Endothelial cell of umbilical vein (primary cell): ENCODE data around the gene IL36RN. TPM values are rescaled to one million over a fixed set of nuclear protein-coding genes. Genes with fewer than 3 reads are reported as not detected.

ENCODE experiments used
- BruUV-seq: library from RNA; stranded (reverse); fragments of 400-500 nt; replicated peaks from 2 replicates; lab custom pipeline; 2021; lab: Mats Ljungman, UMichigan
- CTCF ChIA-PET: fragments of 300-600, 350-600 bp; sonication (Branson Sonifier 250); formaldehyde crosslinking; loops from one replicate; lab custom pipeline; 2021; ENCODE audit warnings: antibody characterized with exemption, inconsistent platforms; lab: Charles Lee
- POLR2A ChIA-PET: fragments of 300-600, 350-600 bp; sonication (Branson Sonifier 250); formaldehyde crosslinking; loops from one replicate; lab custom pipeline; 2021; ENCODE audit warnings: antibody characterized with exemption, inconsistent platforms; lab: Charles Lee
- DNase-seq: peaks from one replicate; pipeline ENCODE4 v3.0.0-alpha.2; 2011; ENCODE audit warnings: low read depth, low spot score
- FAIRE-seq: peaks from 2 replicates; lab custom pipeline; 2011; peaks lifted over from hg19 to GRCh38; lab: Jason Lieb, UNC
- H2AFZ ChIP-seq: 2 replicates; pipeline ENCODE4 v1.6.0; 2012; ENCODE audit warnings: low read depth, low read length, control low read depth, inconsistent platforms
- H3K27ac ChIP-seq: 2 replicates; pipeline ENCODE4 v1.5.1; 2011; ENCODE audit warnings: low read depth, mild to moderate bottlenecking, control low read depth, low read length, moderate library complexity; ENCODE audit not compliant: insufficient read depth
- H3K27me3 ChIP-seq, 2 experiments: 2 replicates each; pipeline versions ENCODE4 v1.6.0 to v1.6.1; 2011; ENCODE audit warnings: low read length in 2 of 2, mixed read lengths in 1 of 2; ENCODE audit not compliant: control insufficient read depth in 2 of 2, insufficient read depth in 2 of 2
- H3K36me3 ChIP-seq, 2 experiments: 2 replicates in 1 of 2; 3 replicates in 1 of 2; pipeline ENCODE4 v1.5.1; 2011; ENCODE audit warnings: low read length in 2 of 2, mild to moderate bottlenecking in 1 of 2, moderate library complexity in 1 of 2; ENCODE audit not compliant: control insufficient read depth in 2 of 2, insufficient read depth in 2 of 2; ENCODE audit errors: extremely low read depth in 1 of 2
- H3K4me1 ChIP-seq: 3 replicates; pipeline ENCODE4 v1.5.1; 2011; ENCODE audit warnings: mild to moderate bottlenecking, low read length; ENCODE audit not compliant: control insufficient read depth, insufficient read depth; ENCODE audit errors: extremely low read depth
- H3K4me2 ChIP-seq: 2 replicates; pipeline ENCODE4 v1.6.1; 2011; ENCODE audit warnings: low read length, control low read depth, mixed read lengths; ENCODE audit not compliant: insufficient read depth
- H3K4me3 ChIP-seq, 3 experiments: fragments of 200-600 bp in 1 of 3; sonication (generic), shearing (Covaris generic) in 1 of 3; replicated peaks in 1 of 3; 2 replicates each; pipeline ENCODE4 v1.5.1; 2011 to 2016; ENCODE audit warnings: control low read depth in 3 of 3, low read length in 3 of 3, mild to moderate bottlenecking in 2 of 3, inconsistent platforms in 1 of 3, low read depth in 1 of 3, moderate library complexity in 1 of 3; ENCODE audit not compliant: insufficient read depth in 1 of 3
- H3K79me2 ChIP-seq: 2 replicates; pipeline ENCODE4 v1.6.0; 2012; ENCODE audit warnings: low read length, inconsistent platforms; ENCODE audit not compliant: control insufficient read depth, insufficient read depth
- H3K9ac ChIP-seq: replicated peaks from 2 replicates; pipeline ENCODE3; 2011; ENCODE audit warnings: low read length, control low read depth; ENCODE audit not compliant: insufficient read depth; ENCODE audit errors: extremely low read depth
- H3K9me1 ChIP-seq: replicated peaks from 3 replicates; pipeline ENCODE4 v1.6.0; 2011; ENCODE audit warnings: mild to moderate bottlenecking, low read length; ENCODE audit not compliant: control insufficient read depth, insufficient read depth; ENCODE audit errors: extremely low read depth
- H3K9me3 ChIP-seq: replicated peaks from 2 replicates; pipeline ENCODE4 v1.5.1; 2012; ENCODE audit warnings: low read length, inconsistent platforms; ENCODE audit not compliant: control insufficient read depth, insufficient read depth
- H4K20me1 ChIP-seq: replicated peaks from 2 replicates; pipeline ENCODE3; 2011; ENCODE audit warnings: mild to moderate bottlenecking, low read length; ENCODE audit not compliant: control insufficient read depth, insufficient read depth; ENCODE audit errors: extremely low read depth
- CTCF ChIP-seq, 2 donors: IDR thresholded peaks; 1 replicate in 1 of 2; 2 replicates in 1 of 2; pipeline ENCODE4 v1.5.1; 2011; ENCODE audit warnings: low read length in 2 of 2, mild to moderate bottlenecking in 2 of 2, moderate library complexity in 2 of 2, control low read depth in 1 of 2, inconsistent platforms in 1 of 2, low read depth in 1 of 2; ENCODE audit not compliant: insufficient read depth in 1 of 2; ENCODE audit errors: extremely low read depth in 1 of 2
- EZH2 ChIP-seq: IDR thresholded peaks from 2 replicates; pipeline ENCODE4 v1.6.1; 2012; ENCODE audit warnings: borderline replicate concordance, low read depth, mild to moderate bottlenecking, moderate library complexity, low read length, inconsistent platforms; ENCODE audit not compliant: severe bottlenecking
- FOS ChIP-seq: IDR thresholded peaks from 2 replicates; pipeline ENCODE4 v1.6.1; 2011; ENCODE audit warnings: mild to moderate bottlenecking, low read length, moderate library complexity, borderline replicate concordance; ENCODE audit not compliant: insufficient read depth
- GATA2 ChIP-seq: IDR thresholded peaks from 2 replicates; pipeline ENCODE4 v1.7.0; 2011; ENCODE audit warnings: low read depth, mild to moderate bottlenecking, moderate library complexity, mixed read lengths, low read length; ENCODE audit not compliant: insufficient read length, insufficient read depth
- JUN ChIP-seq: IDR thresholded peaks from 2 replicates; pipeline ENCODE4 v1.6.1; 2011; ENCODE audit warnings: borderline replicate concordance, low read depth; ENCODE audit not compliant: insufficient read length, insufficient read depth
- MAX ChIP-seq: IDR thresholded peaks from 2 replicates; pipeline ENCODE4 v1.6.1; 2011; ENCODE audit not compliant: insufficient read depth, insufficient read length
- MYC ChIP-seq: IDR thresholded peaks from one replicate; pipeline ENCODE4 v1.6.1; 2011; ENCODE audit warnings: mild to moderate bottlenecking, low read depth, low read length
- POLR2A ChIP-seq: IDR thresholded peaks from 2 replicates; pipeline ENCODE4 v1.6.1; 2012; ENCODE audit warnings: low read depth, mild to moderate bottlenecking, control low read depth, low read length
- POLR2AphosphoS5 ChIP-seq: IDR thresholded peaks from 2 replicates; pipeline ENCODE4 v1.6.1; 2012; ENCODE audit warnings: low read depth, mild to moderate bottlenecking, control low read depth, low read length, moderate library complexity; ENCODE audit not compliant: insufficient read depth
- dilution Hi-C: fragments of 300-500 bp; cut with MboI; formaldehyde crosslinking; loops from one replicate; pipeline ENCODE4 v1.15.0; 2019; ENCODE audit warnings: low sequenced_read_pairs; ENCODE audit not compliant: extremely low pct_ligation_motif_present
- intact Hi-C: fragments of 100-400 bp; cut with micrococcal nuclease; formaldehyde crosslinking; loops from one replicate; pipeline ENCODE4 v1.10.0; 2022
- polyA plus RNA-seq, 4 experiments: library from polyadenylated mRNA; depleted of rRNA in 3 of 4; stranded (reverse) in 3 of 4; unstranded in 1 of 4; fragments of >200 nt; gene quantifications; 2 replicates each; pipeline versions ENCODE4 v1.2.1 to v1.2.3, GENCODE V29; 2011 to 2012; ENCODE audit warnings: missing spikeins in 1 of 4
- total RNA-seq: library from RNA; stranded (reverse); gene quantifications from 2 replicates; pipeline ENCODE4 v1.2.3, GENCODE V29; 2021

The IL36RN gene
- total and polyA plus RNA-seq, 2 donors (not counting 3 experiments of a cell fraction or from before 2014, with no cell fraction given), result not detected

GRCh38 chr2:113112871-113113270 lies 53.9 kb downstream of the IL36RN start:
- DNase-seq, result no peak
- ChIA-PET POLR2A (no interaction called here), CTCF (no interaction called here)
- Histone ChIP-seq H3K79me2 (no peaks in the 10 kb centered on the region), H3K4me2 (no peak overlapping the region), H2AFZ (no peak overlapping the region), H3K9ac (no peak overlapping the region), H3K4me3 (no peak overlapping the region), H3K27me3 (no peaks in the 10 kb centered on the region), H3K27ac (no peak overlapping the region), H3K9me3 (no peaks in the 10 kb centered on the region), H4K20me1 (no peaks in the 10 kb centered on the region), H3K9me1 (no peaks in the 10 kb centered on the region), H3K4me1 (no peaks in the 10 kb centered on the region), H3K36me3 (no peaks in the 10 kb centered on the region)
- BruUV-seq, result no TSS peak
- no peak for FAIRE-seq
- dilution Hi-C loops, result no loop called here
- intact Hi-C loops, result no loop called here
- TF ChIP-seq FOS (no peak), EZH2 (no peak), CTCF (IDR thresholded peaks at IDR 0.05; ENCODE audit: extremely low read depth in 1 of 2, insufficient read depth in 1 of 2, low read depth in 1 of 2, low read length in 2 of 2) (no peak), GATA2 (no peak), JUN (no peak), POLR2AphosphoS5 (no peak), MYC (no peak), POLR2A (no peak), MAX (no peak)
